Neuronal stem cell (in vitro differentiated cells): ENCODE measurements around the gene MZT2A.
"Not testable (repeated sequence)": the region's sequence is repeated elsewhere in the genome, so short reads cannot be mapped to it uniquely, and the experiment has no call there.

Experiments
- DNase-seq: peaks from one replicate; pipeline ENCODE4 v3.0.0-alpha.2; 2013; ENCODE audit warnings: low spot score
- H2AFZ ChIP-seq: one replicate; pipeline ENCODE4 v1.6.1; 2013; ENCODE audit warnings: mild to moderate bottlenecking, low read length, inconsistent platforms
- H2AK5ac ChIP-seq: 2 replicates; pipeline ENCODE4 v1.6.1; 2013; ENCODE audit warnings: low read depth, mild to moderate bottlenecking, inconsistent platforms, low read length, moderate library complexity, mixed read lengths
- H2BK120ac ChIP-seq: 2 replicates; pipeline ENCODE4 v1.6.1; 2013; ENCODE audit warnings: low read depth, mild to moderate bottlenecking, inconsistent platforms, low read length, moderate library complexity, mixed read lengths
- H2BK12ac ChIP-seq: one replicate; pipeline ENCODE4 v1.6.1; 2013; ENCODE audit warnings: low read length, inconsistent platforms
- H2BK15ac ChIP-seq: 2 replicates; pipeline ENCODE4 v1.6.1; 2013; ENCODE audit warnings: mild to moderate bottlenecking, low read length, inconsistent platforms, mixed read lengths
- H2BK5ac ChIP-seq: one replicate; pipeline ENCODE4 v1.6.1; 2013; ENCODE audit warnings: inconsistent platforms, mild to moderate bottlenecking, low read length, moderate library complexity
- H3K14ac ChIP-seq: one replicate; pipeline ENCODE4 v1.6.1; 2013; ENCODE audit warnings: low read length, inconsistent platforms
- H3K18ac ChIP-seq: 2 replicates; pipeline ENCODE4 v1.6.1; 2013; ENCODE audit warnings: low read length, inconsistent platforms
- H3K23ac ChIP-seq: 2 replicates; pipeline ENCODE4 v1.6.1; 2013; ENCODE audit warnings: low read depth, mild to moderate bottlenecking, mixed read lengths, low read length, inconsistent platforms; ENCODE audit not compliant: poor library complexity
- H3K27ac ChIP-seq: replicated peaks from 3 replicates; pipeline ENCODE4 v1.5.1; 2013; ENCODE audit warnings: low read length, inconsistent platforms
- H3K27me3 ChIP-seq, 3 experiments: 2 replicates each; pipeline ENCODE4 v1.6.1; 2013; ENCODE audit warnings: low read length in 3 of 3, mild to moderate bottlenecking in 2 of 3, inconsistent platforms in 1 of 3, low read depth in 1 of 3, mixed read lengths in 1 of 3, moderate library complexity in 1 of 3; ENCODE audit not compliant: control insufficient read depth in 3 of 3, insufficient read depth in 3 of 3
- H3K36me3 ChIP-seq, 2 donors: replicated peaks in 1 of 2; 2 replicates each; pipeline ENCODE4 v1.6.1; 2013; ENCODE audit warnings: low read length in 2 of 2; ENCODE audit not compliant: control insufficient read depth in 2 of 2, insufficient read depth in 2 of 2
- H3K4ac ChIP-seq: 2 replicates; pipeline ENCODE4 v1.6.1; 2013; ENCODE audit warnings: inconsistent platforms, mild to moderate bottlenecking, low read length, moderate library complexity
- H3K4me1 ChIP-seq, 2 donors: 1 replicate in 1 of 2; 2 replicates in 1 of 2; pipeline ENCODE4 v1.6.1; 2013; ENCODE audit warnings: low read length in 2 of 2, low read depth in 1 of 2; ENCODE audit not compliant: control insufficient read depth in 2 of 2, insufficient read depth in 1 of 2
- H3K4me2 ChIP-seq: one replicate; pipeline ENCODE4 v1.6.1; 2013; ENCODE audit warnings: mild to moderate bottlenecking, low read length, inconsistent platforms; ENCODE audit not compliant: insufficient read depth, poor library complexity, severe bottlenecking
- H3K4me3 ChIP-seq, 2 donors: 2 replicates each; pipeline ENCODE4 v1.5.1; 2013; ENCODE audit warnings: low read length in 2 of 2, mild to moderate bottlenecking in 2 of 2, inconsistent platforms in 1 of 2, moderate library complexity in 1 of 2
- H3K79me1 ChIP-seq: one replicate; pipeline ENCODE4 v1.6.1; 2013; ENCODE audit warnings: low read depth, mild to moderate bottlenecking, inconsistent platforms, low read length, moderate library complexity
- H3K9ac ChIP-seq: one replicate; pipeline ENCODE4 v1.6.1; 2013; ENCODE audit warnings: mild to moderate bottlenecking, low read depth, low read length, inconsistent platforms; ENCODE audit not compliant: poor library complexity
- H3K9me3 ChIP-seq, 2 donors: replicated peaks in 1 of 2; 2 replicates each; pipeline versions ENCODE3 to v1.6.1; 2013; ENCODE audit warnings: low read length in 2 of 2, mild to moderate bottlenecking in 2 of 2, inconsistent platforms in 1 of 2, low read depth in 1 of 2, mixed read lengths in 1 of 2, moderate library complexity in 1 of 2; ENCODE audit not compliant: control insufficient read depth in 2 of 2, insufficient read depth in 1 of 2
- H4K8ac ChIP-seq: one replicate; pipeline ENCODE4 v1.6.1; 2013; ENCODE audit warnings: low read depth, mild to moderate bottlenecking, inconsistent platforms, low read length, moderate library complexity
- H4K91ac ChIP-seq: one replicate; pipeline ENCODE4 v1.6.1; 2013; ENCODE audit warnings: low read length, low read depth, mild to moderate bottlenecking, inconsistent platforms; ENCODE audit not compliant: poor library complexity
- WGBS, 2 donors: extraction: QIAGEN DNeasy Blood & Tissue Kit; methylation state at CpG; one replicate each; pipeline ENCODE4 v1.1.7; 2013; ENCODE audit warnings: missing lambda C conversion rate in 2 of 2, mixed read lengths in 1 of 2; ENCODE audit not compliant: insufficient read length in 2 of 2, insufficient replicate concordance in 1 of 2; ENCODE audit errors: extremely low coverage in 2 of 2; 5-methylcytosine and 5-hydroxymethylcytosine counted together

Gene MZT2A

GRCh38 chr2:131478074-131478849 is 13.9 kb downstream of the MZT2A start:
- not testable (repeated sequence) for H2BK15ac ChIP-seq, H4K91ac ChIP-seq, DNase-seq, H2BK5ac ChIP-seq, H3K4me3 ChIP-seq, H3K9me3 ChIP-seq, H3K9ac ChIP-seq, H2BK120ac ChIP-seq, H4K8ac ChIP-seq, H3K14ac ChIP-seq, H2AFZ ChIP-seq, H2AK5ac ChIP-seq, H3K23ac ChIP-seq, H2BK12ac ChIP-seq, H3K27ac ChIP-seq, H3K27me3 ChIP-seq, H3K79me1 ChIP-seq, H3K36me3 ChIP-seq, H3K4me1 ChIP-seq, H3K18ac ChIP-seq, H3K4me2 ChIP-seq, H3K4ac ChIP-seq
- no CpG with 5 or more reads among the region's 18 CpGs for WGBS, 2 donors

- H3K4me2 ChIP-seq, H2BK15ac ChIP-seq, H4K8ac ChIP-seq, H3K79me1 ChIP-seq, H3K4ac ChIP-seq, H3K27me3 ChIP-seq, H3K4me3 ChIP-seq, H2AFZ ChIP-seq, H3K4me1 ChIP-seq, H2BK12ac ChIP-seq, H3K36me3 ChIP-seq, H4K91ac ChIP-seq, DNase-seq, H3K23ac ChIP-seq, H2AK5ac ChIP-seq, H3K14ac ChIP-seq, H3K18ac ChIP-seq, H2BK5ac ChIP-seq, H3K27ac ChIP-seq, H3K9me3 ChIP-seq, H3K9ac ChIP-seq, H2BK120ac ChIP-seq: not testable (repeated sequence)
- WGBS, 2 donors, result no CpG with 5 or more reads among the region's 1 CpG
These were observed 15.0 kb downstream of the MZT2A start for GRCh38 chr2:131477227-131477626.

- H2AK5ac ChIP-seq, H3K23ac ChIP-seq, H2AFZ ChIP-seq, H4K91ac ChIP-seq, H3K4me3 ChIP-seq, H2BK5ac ChIP-seq, H3K27ac ChIP-seq, H3K14ac ChIP-seq, H3K9ac ChIP-seq, H3K4me2 ChIP-seq, DNase-seq, H3K18ac ChIP-seq, H3K9me3 ChIP-seq, H2BK12ac ChIP-seq, H4K8ac ChIP-seq, H3K27me3 ChIP-seq, H2BK120ac ChIP-seq, H3K36me3 ChIP-seq, H3K4me1 ChIP-seq, H3K79me1 ChIP-seq, H3K4ac ChIP-seq, H2BK15ac ChIP-seq: not testable (repeated sequence)
- WGBS, 2 donors, result no CpG with 5 or more reads among the region's 25 CpGs
These were observed 15.8 kb downstream of the MZT2A start for GRCh38 chr2:131476363-131476762.

GRCh38 chr2:131475831-131476230 is 16.4 kb downstream of the MZT2A start, which contains the start of gene TUBA3D:
TSS of gene TUBA3D (plus strand) at chr2:131476119. CDS start at chr2:131476200, 81 bp downstream.
- no peak within 1 kb of the TSS for H3K9ac ChIP-seq
- H2BK12ac ChIP-seq, result no peak within 1 kb of the TSS
- no peak within 1 kb of the TSS for H3K14ac ChIP-seq
- H2BK5ac ChIP-seq, result no peak within 1 kb of the TSS
- H3K4me1 ChIP-seq, result no peaks in the 10 kb centered on the region
- DNase-seq, result no peak
- no peak within 1 kb of the TSS for H2AFZ ChIP-seq
- H3K4ac ChIP-seq, result no peak within 1 kb of the TSS
- H2BK15ac ChIP-seq, result no peak within 1 kb of the TSS
- no peaks in the 10 kb centered on the region for H3K27me3 ChIP-seq
- no peaks in the 10 kb centered on the region for H3K79me1 ChIP-seq
- no CpG with 5 or more reads among the region's 27 CpGs for WGBS, 2 donors
- H2BK120ac ChIP-seq, result no peak within 1 kb of the TSS
- no peak within 1 kb of the TSS for H3K27ac ChIP-seq
- H3K4me3 ChIP-seq, result no peak within 1 kb of the TSS
- no peak within 1 kb of the TSS for H3K23ac ChIP-seq
- no peak within 1 kb of the TSS for H2AK5ac ChIP-seq
- H3K4me2 ChIP-seq, result no peak within 1 kb of the TSS
- no peak within 1 kb of the TSS for H4K91ac ChIP-seq
- no peaks in the 10 kb centered on the region for H3K9me3 ChIP-seq
- no peaks in the 10 kb centered on the region for H3K36me3 ChIP-seq
- no peak within 1 kb of the TSS for H3K18ac ChIP-seq
- no peak within 1 kb of the TSS for H4K8ac ChIP-seq
